HT1080 (cell line): ENCODE results near the gene ARMC12. TPM values are rescaled to one million over a fixed set of nuclear protein-coding genes. Genes with fewer than 3 reads are reported as not detected.

Experiments
- total RNA-seq: library from RNA; depleted of rRNA; stranded (reverse); fragments of >200 nt; shearing (Covaris generic); gene quantifications from 2 replicates; pipeline ENCODE4 v1.2.3, GENCODE V29; 2014; rRNA removed

ARMC12 gene
- total RNA-seq, 1 experiment from 2014 or later, result not detected

Other genes starting within 250 kb of the ARMC12 start
- 3.8 and 3.9 TPM in 2 replicates for gene TEAD3, start 240.0 kb upstream of the ARMC12 start, total RNA-seq
- not detected in 2 replicates for gene TULP1, start 224.1 kb upstream of the ARMC12 start, total RNA-seq
- gene FKBP5, start 48.1 kb upstream of the ARMC12 start, total RNA-seq, result 9.3 and 15.2 TPM in 2 replicates
- gene CLPSL2, start 39.6 kb downstream of the ARMC12 start, total RNA-seq, result not detected in 2 replicates
- not detected in 2 replicates for gene CLPSL1, start 44.0 kb downstream of the ARMC12 start, total RNA-seq
- not detected in 2 replicates for gene CLPS, start 60.3 kb downstream of the ARMC12 start, total RNA-seq
- 0.70 TPM in 1 of 2 replicates, not detected in the other for gene LHFPL5, start 68.3 kb downstream of the ARMC12 start, total RNA-seq
- gene SRPK1, start 184.1 kb downstream of the ARMC12 start, total RNA-seq, result 62.0 and 72.3 TPM in 2 replicates